Measurements from ENCODE around the gene EBLN1. TPM values are rescaled to one million over a fixed set of nuclear protein-coding genes. Genes with fewer than 3 reads are reported as not detected.

The EBLN1 gene
- total RNA-seq: not detected
- long read RNA-seq: 0 reads

DNA sequence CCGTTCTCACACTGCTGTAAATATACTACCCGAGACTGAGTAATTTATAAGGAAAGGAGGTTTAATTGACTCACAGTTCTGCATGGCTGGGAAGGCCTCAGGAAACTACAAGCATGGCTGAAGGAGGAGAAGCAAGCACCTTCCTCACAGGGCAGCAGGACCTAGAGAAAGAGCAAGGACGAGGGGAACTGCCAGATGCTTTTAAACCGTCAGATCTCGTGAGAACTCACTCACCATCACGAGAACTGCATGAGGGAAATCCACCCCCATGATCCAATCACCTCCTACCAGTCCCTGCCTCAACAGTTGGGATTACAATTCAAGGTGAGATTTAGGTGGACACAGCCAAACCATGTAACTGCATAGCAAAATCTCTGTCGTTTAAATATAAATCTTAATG lies at the start of gene EBLN1:
Gene EBLN1, minus strand, starts transcription at position 174 of the 400 bp plus-strand sequence. CDS start 8,032 bp downstream, outside the sequence.
- TF ChIP-seq, protein P1, sequence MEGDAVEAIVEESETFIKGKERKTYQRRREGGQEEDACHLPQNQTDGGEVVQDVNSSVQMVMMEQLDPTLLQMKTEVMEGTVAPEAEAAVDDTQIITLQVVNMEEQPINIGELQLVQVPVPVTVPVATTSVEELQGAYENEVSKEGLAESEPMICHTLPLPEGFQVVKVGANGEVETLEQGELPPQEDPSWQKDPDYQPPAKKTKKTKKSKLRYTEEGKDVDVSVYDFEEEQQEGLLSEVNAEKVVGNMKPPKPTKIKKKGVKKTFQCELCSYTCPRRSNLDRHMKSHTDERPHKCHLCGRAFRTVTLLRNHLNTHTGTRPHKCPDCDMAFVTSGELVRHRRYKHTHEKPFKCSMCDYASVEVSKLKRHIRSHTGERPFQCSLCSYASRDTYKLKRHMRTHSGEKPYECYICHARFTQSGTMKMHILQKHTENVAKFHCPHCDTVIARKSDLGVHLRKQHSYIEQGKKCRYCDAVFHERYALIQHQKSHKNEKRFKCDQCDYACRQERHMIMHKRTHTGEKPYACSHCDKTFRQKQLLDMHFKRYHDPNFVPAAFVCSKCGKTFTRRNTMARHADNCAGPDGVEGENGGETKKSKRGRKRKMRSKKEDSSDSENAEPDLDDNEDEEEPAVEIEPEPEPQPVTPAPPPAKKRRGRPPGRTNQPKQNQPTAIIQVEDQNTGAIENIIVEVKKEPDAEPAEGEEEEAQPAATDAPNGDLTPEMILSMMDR (IDR thresholded peaks at IDR 0.05): no peak
- TF ChIP-seq POLR2A (IDR thresholded peaks at IDR 0.05): no peak
- H3K4me1 ChIP-seq: no peaks in the 10 kb centered on the region
- intact Hi-C loops (cut with DNase I): no loop called here
- no peak for DNase-seq
- H3K9me3 ChIP-seq: no peaks in the 10 kb centered on the region
- no peak within 1 kb of the TSS for H3K4me3 ChIP-seq
- no peak within 1 kb of the TSS for H3K27ac ChIP-seq
- ATAC-seq: no peak
- 65% methylated on average over 4 of the region's 7 CpGs for WGBS (ENCODE audit: insufficient coverage, low coverage, low lambda C conversion rate, missing lambda C conversion rate)
- no peaks in the 10 kb centered on the region for H3K27me3 ChIP-seq
- no peaks in the 10 kb centered on the region for H3K36me3 ChIP-seq

DNA sequence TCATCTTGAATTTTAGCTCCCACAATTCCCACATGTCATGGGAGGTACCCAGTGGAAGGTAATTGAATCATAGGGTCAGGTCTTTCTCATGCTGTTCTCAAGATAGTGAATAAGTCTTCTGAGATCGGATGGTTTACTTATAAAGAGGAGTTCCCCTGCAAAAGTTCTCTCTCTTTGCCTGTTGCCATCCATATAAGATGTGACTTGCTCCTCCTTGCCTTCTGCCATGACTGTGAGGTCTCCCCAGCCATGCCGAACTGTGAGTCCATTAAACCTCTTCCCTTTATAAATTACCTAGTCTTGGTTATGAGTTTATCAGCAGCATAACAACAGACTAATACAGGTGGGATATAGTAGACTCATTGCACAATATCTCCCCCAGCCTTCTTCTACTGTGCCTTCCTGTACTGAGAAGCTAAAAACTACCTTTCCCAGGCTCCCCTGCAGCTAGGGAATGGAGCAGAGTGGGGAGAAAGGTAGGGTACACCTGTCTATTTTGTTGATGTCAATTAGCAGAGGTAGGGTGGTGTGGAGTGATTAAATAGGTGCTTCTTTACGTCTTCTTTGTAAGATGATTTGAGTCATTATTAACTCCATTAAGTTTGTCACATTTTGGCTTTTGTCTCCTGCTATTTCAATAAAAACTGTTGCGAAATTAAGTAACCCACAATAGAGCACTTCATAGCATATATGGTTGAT lies 48.2 kb upstream of the EBLN1 start:
- H3K9me3 ChIP-seq: no peaks in the 10 kb centered on the region
- intact Hi-C loops (cut with DNase I): no loop called here
- DNase-seq: no peak
- no peak overlapping the region for H3K27ac ChIP-seq
- WGBS (ENCODE audit: insufficient coverage, low coverage, low lambda C conversion rate, missing lambda C conversion rate): 68% methylated on average over 4 of the region's 4 CpGs
- H3K36me3 ChIP-seq: no peaks in the 10 kb centered on the region
- no peak for ATAC-seq
- no peaks in the 10 kb centered on the region for H3K27me3 ChIP-seq
- TF ChIP-seq, protein P1 (IDR thresholded peaks at IDR 0.05): no peak
- TF ChIP-seq POLR2A (IDR thresholded peaks at IDR 0.05): no peak
- no peaks in the 10 kb centered on the region for H3K4me1 ChIP-seq
- no peak overlapping the region for H3K4me3 ChIP-seq

GRCh38 chr10:22263106-22263505 lies 45.3 kb upstream of the EBLN1 start:
- Histone ChIP-seq H3K36me3 (no peaks in the 10 kb centered on the region), H3K4me3 (no peak overlapping the region), H3K27ac (no peak overlapping the region), H3K27me3 (no peaks in the 10 kb centered on the region), H3K4me1 (no peaks in the 10 kb centered on the region), H3K9me3 (no peaks in the 10 kb centered on the region)
- DNase-seq: no peak
- TF ChIP-seq, protein P1 (IDR thresholded peaks at IDR 0.05): no peak
- TF ChIP-seq POLR2A (IDR thresholded peaks at IDR 0.05): no peak
- WGBS (ENCODE audit: insufficient coverage, low coverage, low lambda C conversion rate, missing lambda C conversion rate): 80% methylated on average over 2 of the region's 2 CpGs
- ATAC-seq: no peak
- intact Hi-C loops (cut with DNase I): no loop called here

- H3K4me3 ChIP-seq: no peak overlapping the region
- H3K36me3 ChIP-seq: no peaks in the 10 kb centered on the region
- 69% methylated on average over 3 of the region's 3 CpGs for WGBS (ENCODE audit: insufficient coverage, low coverage, low lambda C conversion rate, missing lambda C conversion rate)
- no peak for TF ChIP-seq POLR2A (IDR thresholded peaks at IDR 0.05)
- TF ChIP-seq, protein P1 (IDR thresholded peaks at IDR 0.05): no peak
- no peak overlapping the region for H3K27ac ChIP-seq
- H3K27me3 ChIP-seq: peaks cover 0 to 10% of the 10 kb centered on the region in 2 donors
- intact Hi-C loops (cut with DNase I): no loop called here
- peaks cover 0 to 2% (median 0%) of the 10 kb centered on the region in 4 donors for H3K4me1 ChIP-seq
- H3K9me3 ChIP-seq: no peaks in the 10 kb centered on the region
- ATAC-seq (peak in 3 of 4 donors; percentile 27 to 49 (median 46)), DNase-seq (no peak)
Measured at GRCh38 chr10:22259280-22259679, 41.5 kb upstream of the EBLN1 start.

Measured in right lobe of liver (tissue), 6 donors.